H9 (cell line): ENCODE data around the gene SRGAP1. TPM values are rescaled to one million over a fixed set of nuclear protein-coding genes. Genes with fewer than 3 reads are reported as not detected.

ENCODE experiments used
- DNase-seq: peaks from one replicate; pipeline ENCODE4 v3.0.0-alpha.2; 2017
- H2AFZ ChIP-seq: one replicate; pipeline ENCODE4 v1.6.1; 2013; ENCODE audit warnings: mild to moderate bottlenecking, low read length, control low read depth, moderate library complexity
- H2AK5ac ChIP-seq: 2 replicates; pipeline ENCODE4 v1.6.1; 2013; ENCODE audit warnings: low read length, control low read depth, mixed read lengths; ENCODE audit not compliant: insufficient read length
- H2BK120ac ChIP-seq: one replicate; pipeline ENCODE4 v1.6.1; 2013; ENCODE audit warnings: low read depth, mild to moderate bottlenecking, low read length, control low read depth, inconsistent platforms; ENCODE audit not compliant: poor library complexity, severe bottlenecking
- H2BK12ac ChIP-seq: 2 replicates; pipeline ENCODE4 v1.6.1; 2013; ENCODE audit warnings: low read length, control low read depth, mixed read lengths, low read depth; ENCODE audit not compliant: insufficient read length
- H2BK15ac ChIP-seq: 2 replicates; pipeline ENCODE4 v1.6.1; 2013; ENCODE audit warnings: low read depth, low read length, control low read depth
- H2BK20ac ChIP-seq: one replicate; pipeline ENCODE4 v1.6.1; 2013; ENCODE audit warnings: low read depth, mild to moderate bottlenecking, low read length, control low read depth, inconsistent platforms; ENCODE audit not compliant: poor library complexity, severe bottlenecking
- H2BK5ac ChIP-seq: 2 replicates; pipeline ENCODE4 v1.6.1; 2013; ENCODE audit warnings: low read length, control low read depth, mixed read lengths; ENCODE audit not compliant: insufficient read length
- H3K14ac ChIP-seq: 2 replicates; pipeline ENCODE4 v1.6.1; 2013; ENCODE audit warnings: low read length, control low read depth; ENCODE audit not compliant: insufficient read depth
- H3K18ac ChIP-seq: 2 replicates; pipeline ENCODE4 v1.6.1; 2013; ENCODE audit warnings: low read depth, mild to moderate bottlenecking, mixed read lengths, low read length, control low read depth; ENCODE audit not compliant: insufficient read length
- H3K23ac ChIP-seq: 2 replicates; pipeline ENCODE4 v1.6.1; 2013; ENCODE audit warnings: low read length, control low read depth, mixed read lengths, low read depth; ENCODE audit not compliant: insufficient read length
- H3K23me2 ChIP-seq: 2 replicates; pipeline ENCODE4 v1.6.1; 2013; ENCODE audit warnings: low read depth, mild to moderate bottlenecking, mixed read lengths, low read length, control low read depth; ENCODE audit not compliant: insufficient read length, poor library complexity, severe bottlenecking
- H3K27ac ChIP-seq: 2 replicates; pipeline ENCODE4 v1.5.1; 2013; ENCODE audit warnings: low read length, control low read depth, mixed read lengths, low read depth; ENCODE audit not compliant: insufficient read length
- H3K27me3 ChIP-seq: 2 replicates; pipeline ENCODE4 v1.6.1; 2013; ENCODE audit warnings: low read length, control low read depth, inconsistent platforms; ENCODE audit not compliant: insufficient read depth
- H3K4ac ChIP-seq: 2 replicates; pipeline ENCODE4 v1.6.1; 2013; ENCODE audit warnings: low read depth, mild to moderate bottlenecking, control low read depth, inconsistent platforms, low read length, moderate library complexity
- H3K4me1 ChIP-seq: 2 replicates; pipeline ENCODE4 v1.6.1; 2013; ENCODE audit warnings: low read length, control low read depth, inconsistent platforms; ENCODE audit not compliant: insufficient read depth
- H3K4me2 ChIP-seq: 2 replicates; pipeline ENCODE4 v1.6.1; 2013; ENCODE audit warnings: low read length, control low read depth, mixed read lengths; ENCODE audit not compliant: insufficient read length, insufficient read depth
- H3K56ac ChIP-seq: 2 replicates; pipeline ENCODE4 v1.6.1; 2013; ENCODE audit warnings: low read depth, mild to moderate bottlenecking, mixed read lengths, low read length, control low read depth; ENCODE audit not compliant: insufficient read length
- H3K79me1 ChIP-seq: 2 replicates; pipeline ENCODE4 v1.6.1; 2013; ENCODE audit warnings: low read depth, mild to moderate bottlenecking, moderate library complexity, low read length, control low read depth, inconsistent platforms; ENCODE audit not compliant: insufficient read depth, poor library complexity, severe bottlenecking
- H3K79me2 ChIP-seq: 2 replicates; pipeline ENCODE4 v1.6.1; 2013; ENCODE audit warnings: low read length, control low read depth, inconsistent platforms; ENCODE audit not compliant: insufficient read depth
- H3K9ac ChIP-seq: 2 replicates; pipeline ENCODE4 v1.6.1; 2013; ENCODE audit warnings: low read length, control low read depth, mixed read lengths; ENCODE audit not compliant: insufficient read length; ENCODE audit errors: extremely low read depth
- H3K9me3 ChIP-seq: one replicate; pipeline ENCODE4 v1.6.1; 2013; ENCODE audit warnings: low read depth, low read length, inconsistent platforms; ENCODE audit not compliant: control insufficient read depth
- H3T11ph ChIP-seq: one replicate; pipeline ENCODE4 v1.6.1; 2013; ENCODE audit warnings: mild to moderate bottlenecking, low read length, control low read depth, inconsistent platforms
- H4K20me1 ChIP-seq: one replicate; pipeline ENCODE4 v1.6.1; 2013; ENCODE audit not compliant: control insufficient read depth, insufficient read length, insufficient read depth
- H4K5ac ChIP-seq: 2 replicates; pipeline ENCODE4 v1.6.1; 2013; ENCODE audit warnings: low read depth, mild to moderate bottlenecking, mixed read lengths, low read length, control low read depth; ENCODE audit not compliant: insufficient read length
- H4K8ac ChIP-seq: replicated peaks from 2 replicates; pipeline ENCODE4 v1.6.1; 2013; ENCODE audit warnings: low read length, control low read depth, mixed read lengths, low read depth; ENCODE audit not compliant: insufficient read length
- H4K91ac ChIP-seq: 2 replicates; pipeline ENCODE4 v1.6.1; 2013; ENCODE audit warnings: low read depth, mild to moderate bottlenecking, moderate library complexity, mixed read lengths, low read length, control low read depth; ENCODE audit not compliant: insufficient read length
- H3K27ac Mint-ChIP-seq, 3 experiments: 2 replicates in 2 of 3; 3 replicates in 1 of 3; pipeline ENCODE4 v1.8.0; 2020 to 2021; ENCODE audit warnings: mixed read lengths in 3 of 3, mild to moderate bottlenecking in 1 of 3, moderate library complexity in 1 of 3
- H3K27me3 Mint-ChIP-seq: 2 replicates; pipeline ENCODE4 v1.8.0; 2021; ENCODE audit warnings: low read depth, mild to moderate bottlenecking, moderate library complexity, mixed read lengths
- H3K36me3 Mint-ChIP-seq, 3 experiments: 2 replicates in 2 of 3; 3 replicates in 1 of 3; pipeline ENCODE4 v1.8.0; 2020 to 2021; ENCODE audit warnings: low read depth in 3 of 3, mixed read lengths in 3 of 3; ENCODE audit not compliant: insufficient read depth in 1 of 3
- H3K4me1 Mint-ChIP-seq, 2 experiments: 2 replicates each; pipeline ENCODE4 v1.8.0; 2020; ENCODE audit warnings: mixed read lengths in 2 of 2
- H3K4me3 Mint-ChIP-seq, 2 experiments: 2 replicates in 1 of 2; 3 replicates in 1 of 2; pipeline ENCODE4 v1.8.0; 2020 to 2021; ENCODE audit warnings: mild to moderate bottlenecking in 2 of 2, mixed read lengths in 2 of 2, moderate library complexity in 1 of 2
- H3K9me3 Mint-ChIP-seq, 2 experiments: 2 replicates in 1 of 2; 3 replicates in 1 of 2; pipeline ENCODE4 v1.8.0; 2020; ENCODE audit warnings: mild to moderate bottlenecking in 2 of 2, mixed read lengths in 2 of 2, moderate library complexity in 1 of 2
- CTCF ChIP-seq: fragments of 200-600 bp; sonication (generic); conservative IDR thresholded peaks from 3 replicates; pipeline ENCODE4 v1.8.0; 2021; ENCODE audit warnings: antibody characterized with exemption, mild to moderate bottlenecking
- WGBS: extraction: QIAGEN DNeasy Blood & Tissue Kit; methylation state at CpG from one replicate; pipeline ENCODE4 v1.1.7; 2013; ENCODE audit warnings: missing lambda C conversion rate, low lambda C conversion rate, mixed read lengths; ENCODE audit not compliant: insufficient read length; ENCODE audit errors: extremely low coverage; 5-methylcytosine and 5-hydroxymethylcytosine counted together
- total RNA-seq: library from RNA; stranded (reverse); gene quantifications from 2 replicates; pipeline ENCODE4 v1.2.1, GENCODE V29; 2021

SRGAP1 gene
- total RNA-seq, 1 experiment from 2014 or later = 4.8 TPM

- no peak overlapping the region for H3K56ac ChIP-seq
- H3K9me3 Mint-ChIP-seq = no peaks in the 10 kb centered on the region
- no peak overlapping the region for H3T11ph ChIP-seq
- H3K14ac ChIP-seq = no peak overlapping the region
- TF ChIP-seq CTCF = no peak
- no peak overlapping the region for H2BK12ac ChIP-seq
- H2BK15ac ChIP-seq = no peak overlapping the region
- no peaks in the 10 kb centered on the region for H4K20me1 ChIP-seq
- H3K27me3 ChIP-seq = no peaks in the 10 kb centered on the region
- H3K23ac ChIP-seq = no peak overlapping the region
- peaks cover 4% of the 10 kb centered on the region; the same call in 1 of the 2 replicates for H3K4me1 ChIP-seq
- H3K4ac ChIP-seq = no peak overlapping the region
- no peaks in the 10 kb centered on the region for H3K9me3 ChIP-seq
- H2AFZ ChIP-seq = no peak overlapping the region
- H2BK20ac ChIP-seq = no peak overlapping the region
- H3K4me3 Mint-ChIP-seq = no peak overlapping the region
- peaks cover 5 to 10% of the 10 kb centered on the region in 2 experiments; a peak in 3 of 4 replicates for H3K4me1 Mint-ChIP-seq
- H3K23me2 ChIP-seq = no peaks in the 10 kb centered on the region
- no peak overlapping the region for H3K4me2 ChIP-seq
- H3K79me2 ChIP-seq = no peaks in the 10 kb centered on the region
- DNase-seq = no peak
- H4K91ac ChIP-seq = no peak overlapping the region
- no peaks in the 10 kb centered on the region for H3K27me3 Mint-ChIP-seq
- H2BK5ac ChIP-seq = no peak overlapping the region
- no peaks in the 10 kb centered on the region for H3K36me3 Mint-ChIP-seq
- peak overlapping the region in 1 of 3 experiments; percentile 21; a peak in 1 of 7 replicates for H3K27ac Mint-ChIP-seq
- H2AK5ac ChIP-seq = no peak overlapping the region
- H3K18ac ChIP-seq = no peak overlapping the region
- H3K79me1 ChIP-seq = no peaks in the 10 kb centered on the region
- H4K5ac ChIP-seq = no peak overlapping the region
- no peak overlapping the region for H2BK120ac ChIP-seq
- H4K8ac ChIP-seq = no peak overlapping the region
- no peak overlapping the region for H3K27ac ChIP-seq
- H3K9ac ChIP-seq = no peak overlapping the region
- WGBS = no CpG with 5 or more reads among the region's 2 CpGs
Observed at GRCh38 chr12:63981343-63981742, 136.8 kb downstream of the SRGAP1 start.
